Ovary (tissue), 3 donors: Measurements from ENCODE around the gene MAN1C1.

Source experiments
- POLR2A ChIP-seq: fragments of 450-650 bp; IDR thresholded peaks from one replicate; pipeline ENCODE4 v1.6.1; 2017; ENCODE audit warnings: antibody characterized with exemption, mild to moderate bottlenecking, moderate library complexity
- TF ChIP-seq, protein P1 (sequence below), 3 donors: fragments of 450-650 bp in 2 of 3; fragments of 200-600 bp in 1 of 3; IDR thresholded peaks; one replicate each; pipeline versions ENCODE4 v1.5.1 to v1.8.0; 2016 to 2022; ENCODE audit warnings: antibody characterized with exemption in 3 of 3, mild to moderate bottlenecking in 1 of 3
- donor health status: DM: no; HTN: no; CAD: no.

DNA sequence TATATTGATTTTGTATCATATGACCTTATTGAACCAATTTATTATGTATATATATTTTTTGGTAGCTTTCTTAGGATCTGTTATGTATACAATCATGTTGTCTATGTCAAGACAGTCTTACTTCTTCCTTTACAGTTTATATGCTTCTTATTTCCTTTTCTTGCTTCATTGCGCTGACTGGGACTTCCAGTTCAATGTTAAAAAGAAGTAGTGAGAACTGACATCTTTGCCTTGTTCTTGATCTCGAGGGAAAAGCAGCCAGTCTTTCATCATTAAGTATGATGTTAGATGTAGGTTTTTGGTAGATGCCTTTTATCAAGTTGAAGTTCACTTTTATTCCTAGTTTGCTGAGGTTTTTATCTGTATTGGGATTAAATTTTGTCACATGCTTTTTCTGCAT lies 17.5 kb downstream of the MAN1C1 start:
- TF ChIP-seq, protein P1, sequence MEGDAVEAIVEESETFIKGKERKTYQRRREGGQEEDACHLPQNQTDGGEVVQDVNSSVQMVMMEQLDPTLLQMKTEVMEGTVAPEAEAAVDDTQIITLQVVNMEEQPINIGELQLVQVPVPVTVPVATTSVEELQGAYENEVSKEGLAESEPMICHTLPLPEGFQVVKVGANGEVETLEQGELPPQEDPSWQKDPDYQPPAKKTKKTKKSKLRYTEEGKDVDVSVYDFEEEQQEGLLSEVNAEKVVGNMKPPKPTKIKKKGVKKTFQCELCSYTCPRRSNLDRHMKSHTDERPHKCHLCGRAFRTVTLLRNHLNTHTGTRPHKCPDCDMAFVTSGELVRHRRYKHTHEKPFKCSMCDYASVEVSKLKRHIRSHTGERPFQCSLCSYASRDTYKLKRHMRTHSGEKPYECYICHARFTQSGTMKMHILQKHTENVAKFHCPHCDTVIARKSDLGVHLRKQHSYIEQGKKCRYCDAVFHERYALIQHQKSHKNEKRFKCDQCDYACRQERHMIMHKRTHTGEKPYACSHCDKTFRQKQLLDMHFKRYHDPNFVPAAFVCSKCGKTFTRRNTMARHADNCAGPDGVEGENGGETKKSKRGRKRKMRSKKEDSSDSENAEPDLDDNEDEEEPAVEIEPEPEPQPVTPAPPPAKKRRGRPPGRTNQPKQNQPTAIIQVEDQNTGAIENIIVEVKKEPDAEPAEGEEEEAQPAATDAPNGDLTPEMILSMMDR (IDR thresholded peaks at IDR 0.05): no peak
- TF ChIP-seq POLR2A: no peak
